Breast epithelium (tissue), 4 donors: ENCODE measurements around the gene FAM240A. TPM values are rescaled to one million over a fixed set of nuclear protein-coding genes. Genes with fewer than 3 reads are reported as not detected.
"Not testable (repeated sequence)": the region's sequence is repeated elsewhere in the genome, so short reads cannot be mapped to it uniquely, and the experiment has no call there.

ENCODE experiments used
- DNase-seq, 2 donors: peaks; one replicate each; pipeline ENCODE4 v3.0.0-alpha.2; 2019; ENCODE audit warnings: low spot score in 2 of 2
- H3K27ac ChIP-seq, 2 donors: fragments of 200-600 bp; sonication (generic) in 1 of 2; one replicate each; pipeline ENCODE4 v1.5.1; 2016 to 2019; ENCODE audit warnings: mild to moderate bottlenecking in 1 of 2
- H3K27me3 ChIP-seq, 2 donors: fragments of 200-600 bp; sonication (generic) in 1 of 2; one replicate each; pipeline versions ENCODE4 v1.5.1 to v1.6.0; 2017 to 2019; ENCODE audit warnings: control low read depth in 1 of 2, mild to moderate bottlenecking in 1 of 2
- H3K36me3 ChIP-seq: fragments of 200-600 bp; one replicate; pipeline ENCODE4 v1.5.1; 2019
- H3K4me1 ChIP-seq, 2 donors: fragments of 200-600 bp; sonication (generic); one replicate each; pipeline ENCODE4 v1.5.1; 2016 to 2019; ENCODE audit warnings: control low read depth in 1 of 2
- H3K4me3 ChIP-seq, 3 donors: fragments of 200-600 bp; sonication (generic); 1 replicate in 2 of 3; 2 replicates in 1 of 3; pipeline ENCODE4 v1.5.1; 2016 to 2019; ENCODE audit warnings: mild to moderate bottlenecking in 3 of 3, moderate library complexity in 2 of 3
- H3K9me3 ChIP-seq, 2 donors: fragments of 200-600 bp; sonication (generic) in 1 of 2; one replicate each; pipeline ENCODE4 v1.5.1; 2016 to 2019; ENCODE audit warnings: control low read depth in 1 of 2
- CTCF ChIP-seq, 3 donors: fragments of 450-650 bp; IDR thresholded peaks; one replicate each; pipeline ENCODE4 v1.5.1; 2016 to 2017; ENCODE audit warnings: antibody characterized with exemption in 3 of 3, mild to moderate bottlenecking in 3 of 3, moderate library complexity in 3 of 3
- POLR2A ChIP-seq: fragments of 450-650 bp; IDR thresholded peaks from one replicate; pipeline ENCODE4 v1.6.1; 2016; ENCODE audit warnings: antibody characterized with exemption, mild to moderate bottlenecking, moderate library complexity
- POLR2AphosphoS5 ChIP-seq, 3 donors: sonication (generic); formaldehyde crosslinking; IDR thresholded peaks; one replicate each; pipeline ENCODE4 v1.6.1; 2017; ENCODE audit warnings: antibody characterized with exemption in 3 of 3
- intact Hi-C: fragments of 100-400 bp; cut with DNase I; formaldehyde crosslinking; loops from one replicate; pipeline ENCODE4 v1.15.1; 2023; ENCODE audit warnings: low total_unique reads
- total RNA-seq, 3 donors: library from RNA; depleted of rRNA; stranded (reverse); fragments of >200 nt; gene quantifications; one replicate each; pipeline ENCODE4 v1.1.0, GENCODE V29; 2016

The FAM240A gene
- total RNA-seq, 3 donors from 2014 or later: not detected

- H3K27me3 ChIP-seq: no peaks in the 10 kb centered on the region
Observed at GRCh38 chr3:46580675-46581074, 31.6 kb upstream of the FAM240A start.

GRCh38 chr3:46584598-46585467 is 27.5 kb upstream of the FAM240A start:
- Histone ChIP-seq H3K9me3 (no peaks in the 10 kb centered on the region), H3K27ac (no peak overlapping the region), H3K36me3 (no peaks in the 10 kb centered on the region), H3K4me3 (no peak overlapping the region), H3K4me1 (no peaks in the 10 kb centered on the region), H3K27me3 (no peaks in the 10 kb centered on the region)
- TF ChIP-seq POLR2A (no peak), CTCF (IDR thresholded peaks at IDR 0.05) (no peak), POLR2AphosphoS5 (IDR thresholded peaks at IDR 0.05) (no peak)
- intact Hi-C loops: no loop called here
- DNase-seq: no peak

More at GRCh38 chr3:46580675-46581074, 31.6 kb upstream of the FAM240A start:
- TF ChIP-seq POLR2AphosphoS5 (IDR thresholded peaks at IDR 0.05): no peak
- TF ChIP-seq CTCF (IDR thresholded peaks at IDR 0.05): no peak
- TF ChIP-seq POLR2A: no peak
- DNase-seq: no peak
- Histone ChIP-seq H3K4me3 (no peak overlapping the region), H3K9me3 (no peaks in the 10 kb centered on the region), H3K36me3 (no peaks in the 10 kb centered on the region), H3K27ac (no peak overlapping the region), H3K4me1 (no peaks in the 10 kb centered on the region)
- intact Hi-C loops: no loop called here

GRCh38 chr3:46585799-46586693 is 26.3 kb upstream of the FAM240A start:
- no peaks in the 10 kb centered on the region for H3K36me3 ChIP-seq
- no peak for DNase-seq
- TF ChIP-seq POLR2A (no peak), CTCF (IDR thresholded peaks at IDR 0.05) (no peak), POLR2AphosphoS5 (IDR thresholded peaks at IDR 0.05) (no peak)
- intact Hi-C loops: no loop called here
- no peak overlapping the region for H3K27ac ChIP-seq
- H3K27me3 ChIP-seq: no peaks in the 10 kb centered on the region
- H3K4me1 ChIP-seq: no peaks in the 10 kb centered on the region
- no peaks in the 10 kb centered on the region for H3K9me3 ChIP-seq
- no peak overlapping the region for H3K4me3 ChIP-seq

GRCh38 chr3:46586738-46587246 is 25.5 kb upstream of the FAM240A start:
- Histone ChIP-seq H3K27me3 (no peaks in the 10 kb centered on the region), H3K27ac (no peak overlapping the region), H3K9me3 (no peaks in the 10 kb centered on the region), H3K4me3 (no peak overlapping the region), H3K36me3 (no peaks in the 10 kb centered on the region), H3K4me1 (no peaks in the 10 kb centered on the region)
- no peak for DNase-seq
- intact Hi-C loops: no loop called here
- TF ChIP-seq CTCF (IDR thresholded peaks at IDR 0.05) (no peak), POLR2A (no peak), POLR2AphosphoS5 (IDR thresholded peaks at IDR 0.05) (no peak)

- H3K9me3 ChIP-seq, intact Hi-C loops, H3K4me3 ChIP-seq: not testable (repeated sequence)
Observed at GRCh38 chr3:46587268-46587667, 25.1 kb upstream of the FAM240A start.

More at GRCh38 chr3:46587268-46587667, 25.1 kb upstream of the FAM240A start:
- H3K36me3 ChIP-seq, H3K27ac ChIP-seq, H3K27me3 ChIP-seq, DNase-seq, H3K4me1 ChIP-seq: not testable (repeated sequence)
